MM.1S (cell line): Measurements from ENCODE around the gene AGBL1.

Experiments
- DNase-seq: peaks from one replicate; pipeline ENCODE4 v3.0.0-alpha.2; 2015
- H2AFZ ChIP-seq: fragments of 300-600 bp; sonication (generic); 2 replicates; pipeline ENCODE4 v1.6.0; 2016; ENCODE audit warnings: antibody characterized with exemption, low read length
- H3F3A ChIP-seq: fragments of 300-600 bp; sonication (generic); 2 replicates; pipeline ENCODE4 v1.6.1; 2016; ENCODE audit warnings: mild to moderate bottlenecking, antibody characterized with exemption, low read length, moderate library complexity, mixed read lengths; ENCODE audit not compliant: insufficient read depth
- H3K27ac ChIP-seq: fragments of 300-600 bp; sonication (generic); 2 replicates; pipeline ENCODE4 v1.5.1; 2016; ENCODE audit warnings: mild to moderate bottlenecking, low read length
- H3K27me3 ChIP-seq: fragments of 300-600 bp; sonication (generic); replicated peaks from 2 replicates; pipeline ENCODE4 v1.6.0; 2016; ENCODE audit warnings: low read length; ENCODE audit not compliant: insufficient read depth
- H3K36me3 ChIP-seq: fragments of 300-600 bp; sonication (generic); replicated peaks from 2 replicates; pipeline ENCODE4 v1.6.1; 2016; ENCODE audit warnings: mild to moderate bottlenecking, low read length, mixed read lengths; ENCODE audit not compliant: insufficient read depth
- H3K4me1 ChIP-seq: fragments of 300-600 bp; sonication (generic); 2 replicates; pipeline ENCODE4 v1.6.1; 2016; ENCODE audit warnings: low read length, mixed read lengths
- H3K4me2 ChIP-seq: fragments of 300-600 bp; sonication (generic); 2 replicates; pipeline ENCODE4 v1.6.0; 2016; ENCODE audit warnings: low read depth, low read length
- H3K4me3 ChIP-seq: fragments of 300-600 bp; sonication (generic); 2 replicates; pipeline ENCODE4 v1.5.1; 2016; ENCODE audit warnings: low read length, mixed read lengths
- H3K79me2 ChIP-seq: fragments of 300-600 bp; sonication (generic); 2 replicates; pipeline ENCODE4 v1.6.1; 2016; ENCODE audit warnings: mixed run types, low read length, mixed read lengths
- H3K9ac ChIP-seq: fragments of 300-600 bp; sonication (generic); 2 replicates; pipeline ENCODE4 v1.6.1; 2016; ENCODE audit warnings: low read length, mixed read lengths
- H3K9me2 ChIP-seq: fragments of 300-600 bp; sonication (generic); replicated peaks from 2 replicates; pipeline ENCODE4 v1.6.1; 2016; ENCODE audit warnings: mild to moderate bottlenecking, low read length, mixed read lengths; ENCODE audit not compliant: insufficient read depth
- H3K9me3 ChIP-seq: fragments of 300-600 bp; sonication (generic); replicated peaks from 2 replicates; pipeline ENCODE4 v1.6.1; 2016; ENCODE audit warnings: mild to moderate bottlenecking, low read length, mixed read lengths; ENCODE audit not compliant: insufficient read depth
- H4K20me1 ChIP-seq: fragments of 300-600 bp; sonication (generic); 2 replicates; pipeline ENCODE4 v1.6.1; 2016; ENCODE audit warnings: mild to moderate bottlenecking, low read length, moderate library complexity, mixed read lengths; ENCODE audit not compliant: insufficient read depth
- CTCF ChIP-seq: fragments of 300-600 bp; sonication (generic); IDR thresholded peaks from 2 replicates; pipeline ENCODE4 v1.5.1; 2016; ENCODE audit warnings: antibody characterized with exemption, low read length, mixed read lengths
- EZH2 ChIP-seq: fragments of 300-600 bp; sonication (generic); optimal IDR thresholded peaks from 2 replicates; pipeline ENCODE3; 2017; ENCODE audit warnings: low read depth, mild to moderate bottlenecking, antibody characterized with exemption, low read length, mixed read lengths
- EZH2phosphoT487 ChIP-seq: fragments of 300-600 bp; sonication (generic); IDR thresholded peaks from 2 replicates; pipeline ENCODE4 v1.6.1; 2018; ENCODE audit warnings: antibody characterized with exemption, low read length

The AGBL1 gene

GRCh38 chr15:86483936-86484335 is 404.3 kb downstream of the AGBL1 start:
- TF ChIP-seq EZH2: no peak
- TF ChIP-seq EZH2phosphoT487: no peak
- TF ChIP-seq CTCF: no peak
- Histone ChIP-seq H3K9ac (no peak overlapping the region), H3K27me3 (no peaks in the 10 kb centered on the region), H3K4me1 (no peaks in the 10 kb centered on the region), H3K9me3 (no peaks in the 10 kb centered on the region), H2AFZ (no peak overlapping the region), H3K79me2 (no peaks in the 10 kb centered on the region), H4K20me1 (no peaks in the 10 kb centered on the region), H3F3A (no peaks in the 10 kb centered on the region), H3K27ac (no peak overlapping the region), H3K4me3 (no peak overlapping the region), H3K9me2 (no peaks in the 10 kb centered on the region), H3K4me2 (no peak overlapping the region), H3K36me3 (no peaks in the 10 kb centered on the region)
- peak; percentile 24 for DNase-seq

- H4K20me1 ChIP-seq: no peaks in the 10 kb centered on the region
- no peaks in the 10 kb centered on the region for H3K4me1 ChIP-seq
- H3K9me2 ChIP-seq: no peaks in the 10 kb centered on the region
- no peak overlapping the region for H3K9ac ChIP-seq
- no peaks in the 10 kb centered on the region for H3K36me3 ChIP-seq
- no peak overlapping the region for H3K4me2 ChIP-seq
- H3K27me3 ChIP-seq: no peaks in the 10 kb centered on the region
- no peak overlapping the region for H3K4me3 ChIP-seq
- H3K9me3 ChIP-seq: no peaks in the 10 kb centered on the region
- no peak overlapping the region for H3K27ac ChIP-seq
- no peak overlapping the region for H2AFZ ChIP-seq
- no peaks in the 10 kb centered on the region for H3F3A ChIP-seq
- no peaks in the 10 kb centered on the region for H3K79me2 ChIP-seq
- no peak for DNase-seq
- TF ChIP-seq EZH2: no peak
- TF ChIP-seq EZH2phosphoT487: no peak
- no peak for TF ChIP-seq CTCF
Observed at GRCh38 chr15:86488046-86488445, 408.4 kb downstream of the AGBL1 start.

GRCh38 chr15:86489981-86490380 is 410.3 kb downstream of the AGBL1 start:
- Histone ChIP-seq H3K9me3 (no peaks in the 10 kb centered on the region), H3K36me3 (no peaks in the 10 kb centered on the region), H3K79me2 (no peaks in the 10 kb centered on the region), H3K9me2 (no peaks in the 10 kb centered on the region), H3K27me3 (no peaks in the 10 kb centered on the region), H3K4me3 (no peak overlapping the region), H3F3A (no peaks in the 10 kb centered on the region), H4K20me1 (no peaks in the 10 kb centered on the region), H3K4me2 (no peak overlapping the region), H3K27ac (no peak overlapping the region), H2AFZ (no peak overlapping the region), H3K9ac (no peak overlapping the region), H3K4me1 (no peaks in the 10 kb centered on the region)
- no peak for DNase-seq
- TF ChIP-seq EZH2: no peak
- no peak for TF ChIP-seq CTCF
- no peak for TF ChIP-seq EZH2phosphoT487
